ENCODE measurements around the gene ACE2.

DNA sequence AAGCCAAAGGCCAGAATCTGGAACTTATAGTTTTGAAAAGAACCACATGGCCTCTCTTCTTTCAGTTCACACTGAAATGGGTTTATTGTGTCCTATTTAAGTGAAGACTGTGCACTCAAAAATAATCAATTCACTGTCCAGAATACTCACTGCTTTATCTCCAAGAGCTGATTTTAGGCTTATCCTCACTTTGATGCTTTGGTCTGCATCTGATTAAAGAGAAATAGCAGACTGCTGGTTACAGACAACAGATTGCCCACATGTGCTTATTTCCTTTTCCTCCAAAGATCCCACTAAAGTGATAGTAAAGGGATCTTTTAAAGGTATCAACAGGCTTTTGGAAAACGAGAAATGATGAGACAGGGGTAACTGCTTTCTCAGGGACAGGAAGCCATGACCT is 30.6 kb downstream of the ACE2 start:
- TF ChIP-seq, protein P1, sequence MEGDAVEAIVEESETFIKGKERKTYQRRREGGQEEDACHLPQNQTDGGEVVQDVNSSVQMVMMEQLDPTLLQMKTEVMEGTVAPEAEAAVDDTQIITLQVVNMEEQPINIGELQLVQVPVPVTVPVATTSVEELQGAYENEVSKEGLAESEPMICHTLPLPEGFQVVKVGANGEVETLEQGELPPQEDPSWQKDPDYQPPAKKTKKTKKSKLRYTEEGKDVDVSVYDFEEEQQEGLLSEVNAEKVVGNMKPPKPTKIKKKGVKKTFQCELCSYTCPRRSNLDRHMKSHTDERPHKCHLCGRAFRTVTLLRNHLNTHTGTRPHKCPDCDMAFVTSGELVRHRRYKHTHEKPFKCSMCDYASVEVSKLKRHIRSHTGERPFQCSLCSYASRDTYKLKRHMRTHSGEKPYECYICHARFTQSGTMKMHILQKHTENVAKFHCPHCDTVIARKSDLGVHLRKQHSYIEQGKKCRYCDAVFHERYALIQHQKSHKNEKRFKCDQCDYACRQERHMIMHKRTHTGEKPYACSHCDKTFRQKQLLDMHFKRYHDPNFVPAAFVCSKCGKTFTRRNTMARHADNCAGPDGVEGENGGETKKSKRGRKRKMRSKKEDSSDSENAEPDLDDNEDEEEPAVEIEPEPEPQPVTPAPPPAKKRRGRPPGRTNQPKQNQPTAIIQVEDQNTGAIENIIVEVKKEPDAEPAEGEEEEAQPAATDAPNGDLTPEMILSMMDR (IDR thresholded peaks at IDR 0.05; ENCODE audit: borderline replicate concordance, extremely low read depth, low read length, poor library complexity, severe bottlenecking): no peak
- TF ChIP-seq EZH2 (IDR thresholded peaks at IDR 0.05; ENCODE audit: borderline replicate concordance, low read depth, low read length, severe bottlenecking): no peak
